CD4-positive, alpha-beta T cell treated with Interleukin-6 for 4 hours (primary cell): ENCODE measurements around the gene SYTL2.
"Not testable (repeated sequence)": the region's sequence is repeated elsewhere in the genome, so short reads cannot be mapped to it uniquely, and the experiment has no call there.

ENCODE experiments used
- DNase-seq: peaks from one replicate; pipeline ENCODE4 v3.0.0-alpha.2; 2020; ENCODE audit warnings: mixed read lengths

SYTL2 gene

GRCh38 chr11:85795712-85796487, 15.0 kb downstream of the SYTL2 start:
- DNase-seq, result no peak

- no peak for DNase-seq
Observed at GRCh38 chr11:85791409-85791990, 19.4 kb downstream of the SYTL2 start.

GRCh38 chr11:85787809-85788760, 22.9 kb downstream of the SYTL2 start:
- no peak for DNase-seq

- no peak for DNase-seq
Observed at GRCh38 chr11:85787168-85787567, 23.8 kb downstream of the SYTL2 start.

- DNase-seq, result no peak
Observed at GRCh38 chr11:85784480-85785265, 26.3 kb downstream of the SYTL2 start.

GRCh38 chr11:85783758-85784157, 27.2 kb downstream of the SYTL2 start:
- no peak for DNase-seq

- DNase-seq, result not testable (repeated sequence)
Observed at GRCh38 chr11:85780780-85781517, 30.0 kb downstream of the SYTL2 start.

GRCh38 chr11:85779956-85780640, 30.8 kb downstream of the SYTL2 start:
- DNase-seq, result no peak

- DNase-seq, result not testable (repeated sequence)
Observed at GRCh38 chr11:85777603-85777972, 33.4 kb downstream of the SYTL2 start.

- no peak for DNase-seq
Observed at GRCh38 chr11:85776951-85777602, 33.9 kb downstream of the SYTL2 start.

GRCh38 chr11:85774256-85775101, 36.5 kb downstream of the SYTL2 start:
- DNase-seq, result no peak

- DNase-seq, result no peak
Observed at GRCh38 chr11:85772695-85773094, 38.2 kb downstream of the SYTL2 start.

- DNase-seq, result no peak
Observed at GRCh38 chr11:85771568-85771967, 39.4 kb downstream of the SYTL2 start.

GRCh38 chr11:85769771-85770170, 41.2 kb downstream of the SYTL2 start:
- no peak for DNase-seq

- no peak for DNase-seq
Observed at GRCh38 chr11:85768473-85769146, 42.3 kb downstream of the SYTL2 start.

- no peak for DNase-seq
Observed at GRCh38 chr11:85767246-85767945, 43.5 kb downstream of the SYTL2 start.

- no peak for DNase-seq
Observed at GRCh38 chr11:85766721-85767161, 44.2 kb downstream of the SYTL2 start.

- DNase-seq, result no peak
Observed at GRCh38 chr11:85764796-85765195, 46.1 kb downstream of the SYTL2 start.
